Small intestine (tissue), 7 donors: ENCODE measurements around the gene PRKAG2. TPM values are rescaled to one million over a fixed set of nuclear protein-coding genes. Genes with fewer than 3 reads are reported as not detected.
A peak's percentile ranks its signal among the peaks of the same experiment; 100 is the strongest.

Experiments
- DNase-seq, 2 donors: peaks; one replicate each; pipeline versions ENCODE4 v3.0.0 to v3.0.0-alpha.2; 2013
- FAIRE-seq: peaks from 2 replicates; lab custom pipeline; 2012; peaks lifted over from hg19 to GRCh38; lab: Jason Lieb, UNC
- H3K27ac ChIP-seq, 3 donors: one replicate each; pipeline ENCODE4 v1.5.1; 2013; ENCODE audit warnings: low read length in 2 of 3, mild to moderate bottlenecking in 2 of 3, control low read depth in 1 of 3, inconsistent platforms in 1 of 3, low read depth in 1 of 3, moderate library complexity in 1 of 3
- H3K27me3 ChIP-seq, 3 donors: one replicate each; pipeline ENCODE4 v1.6.1; 2013; ENCODE audit warnings: low read length in 3 of 3, inconsistent platforms in 1 of 3; ENCODE audit not compliant: control insufficient read depth in 3 of 3, insufficient read depth in 3 of 3
- H3K36me3 ChIP-seq, 3 donors: one replicate each; pipeline ENCODE4 v1.6.1; 2013; ENCODE audit warnings: low read length in 3 of 3, inconsistent platforms in 1 of 3, low read depth in 1 of 3, mild to moderate bottlenecking in 1 of 3, moderate library complexity in 1 of 3; ENCODE audit not compliant: control insufficient read depth in 3 of 3, insufficient read depth in 2 of 3
- H3K4me1 ChIP-seq, 3 donors: one replicate each; pipeline ENCODE4 v1.6.1; 2013; ENCODE audit warnings: low read length in 2 of 3, inconsistent platforms in 1 of 3, low read depth in 1 of 3, mild to moderate bottlenecking in 1 of 3, moderate library complexity in 1 of 3; ENCODE audit not compliant: control insufficient read depth in 3 of 3, insufficient read depth in 2 of 3
- H3K4me3 ChIP-seq, 3 donors: one replicate each; pipeline ENCODE4 v1.5.1; 2013; ENCODE audit warnings: low read length in 3 of 3, control low read depth in 1 of 3, inconsistent platforms in 1 of 3, low read depth in 1 of 3, mild to moderate bottlenecking in 1 of 3, moderate library complexity in 1 of 3
- H3K9me3 ChIP-seq, 2 donors: one replicate each; pipeline ENCODE4 v1.6.1; 2013; ENCODE audit warnings: low read depth in 1 of 2, low read length in 1 of 2; ENCODE audit not compliant: control insufficient read depth in 2 of 2, insufficient read depth in 1 of 2
- WGBS, 3 donors: extraction: QIAGEN DNeasy Blood & Tissue Kit; methylation state at CpG; one replicate each; pipeline ENCODE4 v1.1.7; 2013; 5-methylcytosine and 5-hydroxymethylcytosine counted together
- polyA plus RNA-seq, 4 donors: library from polyadenylated mRNA; stranded (reverse) in 3 of 4; unstranded in 1 of 4; fragments of 200-250 nt in 3 of 4; fragments of 120-200 nt in 1 of 4; gene quantifications; one replicate each; pipeline versions ENCODE4 v1.2.1 to v1.2.3, GENCODE V29; 2013
- donor health status: healthy with polysubstance abuse.
- donor health status: control.
- donor health status: control.
- donor health status: Bipolar disorder and iron deficiency.
- donor health status: healthy.

PRKAG2 gene
- polyA plus RNA-seq, 4 donors = 26.3 to 57.9 (median 49.4) TPM

DNA sequence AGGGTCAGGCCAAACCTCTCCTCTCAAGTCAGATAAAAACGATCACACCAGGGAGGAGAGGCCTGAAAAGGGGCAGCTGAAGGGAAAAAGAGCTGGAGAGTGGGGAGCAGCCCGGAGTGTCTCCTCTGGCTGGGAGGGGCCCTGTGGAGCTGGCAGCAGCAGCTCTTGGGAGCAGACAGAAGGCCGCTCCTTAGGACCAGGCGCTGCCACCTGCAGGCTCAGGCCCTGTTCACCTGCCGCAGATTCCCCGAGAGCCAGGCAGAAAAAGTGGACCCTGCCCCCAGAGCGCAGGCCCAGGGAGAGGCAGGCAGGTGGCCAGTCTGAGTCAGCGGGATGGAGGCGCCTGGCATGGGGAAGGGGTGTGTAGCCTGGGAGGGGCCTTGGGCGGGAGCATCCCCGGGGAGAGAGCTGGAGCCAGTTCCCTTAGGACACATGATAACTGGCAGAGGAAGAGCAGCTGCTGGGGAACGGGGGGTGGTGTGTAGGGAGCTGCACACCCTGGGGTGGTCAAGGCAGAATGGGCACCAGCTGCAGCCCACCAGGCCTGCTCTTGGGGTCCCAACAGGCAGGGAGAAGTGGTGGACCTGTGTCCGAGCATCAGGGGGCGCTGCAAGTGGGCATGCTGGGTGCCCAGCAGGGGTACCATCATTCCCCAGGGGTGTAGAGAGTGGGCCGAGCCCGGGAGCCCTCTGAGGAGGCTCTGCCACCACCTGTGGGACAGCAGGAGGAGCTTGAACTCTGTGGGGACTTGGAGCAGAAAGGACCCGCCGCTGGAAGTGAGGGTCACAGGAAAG is 180.0 kb downstream of the PRKAG2 start:
- DNase-seq = peak; percentile 96 to 99

GRCh38 chr7:151695951-151696541 is 180.9 kb downstream of the PRKAG2 start:
- no peak overlapping the region for H3K4me3 ChIP-seq
- H3K36me3 ChIP-seq = peaks cover 0 to 61% (median 0%) of the 10 kb centered on the region in 3 donors
- no peaks in the 10 kb centered on the region for H3K9me3 ChIP-seq
- H3K27me3 ChIP-seq = no peaks in the 10 kb centered on the region
- FAIRE-seq (no peak), DNase-seq (no peak)
- 33 to 79% (median 47%) methylated on average over 24 of the region's 24 CpGs for WGBS, 3 donors
- peak overlapping the region; percentile 61 to 97 (median 96) for H3K27ac ChIP-seq
- peaks cover 3 to 55% (median 15%) of the 10 kb centered on the region in 3 donors for H3K4me1 ChIP-seq

More for the DNA sequence above, 180.0 kb downstream of the PRKAG2 start:
- Histone ChIP-seq H3K27ac (peak overlapping the region; percentile 61 to 97 (median 96)), H3K36me3 (peaks cover 0 to 64% (median 0%) of the 10 kb centered on the region in 3 donors), H3K9me3 (no peaks in the 10 kb centered on the region), H3K27me3 (no peaks in the 10 kb centered on the region), H3K4me1 (peaks cover 3 to 55% (median 15%) of the 10 kb centered on the region in 3 donors), H3K4me3 (no peak overlapping the region)
- no peak for FAIRE-seq
- 24 to 66% (median 44%) methylated on average over 18 of the region's 18 CpGs for WGBS, 3 donors

- 23 to 47% (median 36%) methylated on average over 15 of the region's 15 CpGs for WGBS, 3 donors
- FAIRE-seq = no peak
These were observed 181.9 kb downstream of the PRKAG2 start for GRCh38 chr7:151694828-151695580.

DNA sequence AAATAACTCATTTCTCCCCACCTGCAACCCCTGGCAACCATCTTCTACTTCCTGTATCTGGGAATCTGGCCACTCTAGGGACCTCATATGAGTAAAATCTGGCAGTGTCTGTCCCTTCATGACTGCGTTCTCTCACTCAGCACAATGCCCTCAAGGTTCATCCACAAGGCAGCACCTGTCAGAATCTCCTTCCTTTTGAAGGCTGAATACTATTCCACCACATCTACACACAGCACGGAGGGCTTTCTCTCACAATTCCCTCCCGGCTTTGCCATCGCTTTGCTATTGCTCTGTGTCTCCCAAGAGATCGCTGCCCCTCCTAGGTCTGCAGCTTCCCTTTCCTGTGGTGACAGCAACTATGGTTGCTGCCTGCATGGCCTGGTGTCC is 182.5 kb downstream of the PRKAG2 start:
- FAIRE-seq (no peak), DNase-seq (no peak)
- WGBS, 3 donors = 80 to 88% (median 82%) methylated on average over 5 of the region's 5 CpGs
- H3K4me1 ChIP-seq = peaks cover 3 to 55% (median 15%) of the 10 kb centered on the region in 3 donors
- no peak overlapping the region for H3K4me3 ChIP-seq
- H3K27me3 ChIP-seq = no peaks in the 10 kb centered on the region
- peaks cover 0 to 51% (median 0%) of the 10 kb centered on the region in 3 donors for H3K36me3 ChIP-seq
- H3K9me3 ChIP-seq = no peaks in the 10 kb centered on the region
- peak overlapping the region; percentile 84 to 97 (median 96) for H3K27ac ChIP-seq

More at GRCh38 chr7:151694828-151695580, 181.9 kb downstream of the PRKAG2 start:
- Histone ChIP-seq H3K36me3 (peaks cover 0 to 51% (median 0%) of the 10 kb centered on the region in 3 donors), H3K27me3 (no peaks in the 10 kb centered on the region), H3K4me1 (peaks cover 3 to 55% (median 15%) of the 10 kb centered on the region in 3 donors), H3K4me3 (no peak overlapping the region), H3K27ac (peak overlapping the region; percentile 84 to 97 (median 96)), H3K9me3 (no peaks in the 10 kb centered on the region)
- peak; percentile 89 to 93 for DNase-seq

- H3K27ac ChIP-seq = peak overlapping the region in 1 of 3 donors; percentile 63
- WGBS, 3 donors = 77 to 84% (median 81%) methylated on average over 11 of the region's 11 CpGs
These were observed 183.8 kb downstream of the PRKAG2 start for GRCh38 chr7:151693140-151693539.

GRCh38 chr7:151692721-151693120 is 184.2 kb downstream of the PRKAG2 start:
- 65 to 80% (median 68%) methylated on average over 9 of the region's 9 CpGs for WGBS, 3 donors
- H3K36me3 ChIP-seq = peaks cover 0 to 49% (median 0%) of the 10 kb centered on the region in 3 donors
- peak overlapping the region in 2 of 3 donors; percentile 24 to 63 for H3K27ac ChIP-seq
- H3K9me3 ChIP-seq = no peaks in the 10 kb centered on the region
- no peak overlapping the region for H3K4me3 ChIP-seq
- FAIRE-seq (no peak), DNase-seq (peak in 1 of 2 donors; percentile 81)
- H3K27me3 ChIP-seq = no peaks in the 10 kb centered on the region
- peaks cover 10 to 63% (median 15%) of the 10 kb centered on the region in 3 donors for H3K4me1 ChIP-seq

More at GRCh38 chr7:151693140-151693539, 183.8 kb downstream of the PRKAG2 start:
- Histone ChIP-seq H3K4me3 (no peak overlapping the region), H3K4me1 (peaks cover 6 to 61% (median 15%) of the 10 kb centered on the region in 3 donors), H3K36me3 (peaks cover 0 to 49% (median 0%) of the 10 kb centered on the region in 3 donors), H3K27me3 (no peaks in the 10 kb centered on the region), H3K9me3 (no peaks in the 10 kb centered on the region)
- no peak for FAIRE-seq
- DNase-seq = no peak

DNA sequence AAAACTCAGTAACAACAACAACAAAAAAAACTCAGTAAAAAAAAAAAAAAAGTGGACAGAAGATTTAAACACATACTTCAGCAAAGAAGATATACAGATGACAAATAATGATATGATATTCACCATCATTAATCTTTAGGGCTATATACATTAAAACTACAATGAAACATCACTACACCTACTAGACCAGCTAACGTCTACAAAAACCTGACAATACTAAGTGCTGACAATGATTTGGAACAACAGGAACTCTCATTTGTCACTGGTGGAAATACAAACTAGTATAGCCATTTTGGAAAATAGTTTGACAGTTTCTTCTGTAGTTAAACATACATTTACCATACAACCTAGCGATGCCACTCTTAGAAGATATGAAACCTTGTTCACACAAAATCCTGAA is 185.5 kb downstream of the PRKAG2 start:
- Histone ChIP-seq H3K9me3 (no peaks in the 10 kb centered on the region), H3K4me3 (no peak overlapping the region), H3K4me1 (peaks cover 10 to 63% (median 12%) of the 10 kb centered on the region in 3 donors), H3K27ac (peak overlapping the region in 1 of 3 donors; percentile 63), H3K27me3 (no peaks in the 10 kb centered on the region), H3K36me3 (peaks cover 0 to 42% (median 0%) of the 10 kb centered on the region in 3 donors)
- no peak for FAIRE-seq
- DNase-seq = no peak
- 63 to 98% (median 69%) methylated on average over 2 of the region's 2 CpGs for WGBS, 3 donors

GRCh38 chr7:151690606-151691005 is 186.3 kb downstream of the PRKAG2 start:
- Histone ChIP-seq H3K27me3 (no peaks in the 10 kb centered on the region), H3K4me1 (peaks cover 9 to 57% (median 12%) of the 10 kb centered on the region in 3 donors), H3K4me3 (no peak overlapping the region), H3K9me3 (no peaks in the 10 kb centered on the region), H3K36me3 (peaks cover 0 to 38% (median 0%) of the 10 kb centered on the region in 3 donors), H3K27ac (no peak overlapping the region)
- FAIRE-seq (no peak), DNase-seq (no peak)
- 74 to 87% (median 78%) methylated on average over 6 of the region's 6 CpGs for WGBS, 3 donors
